Sigmoid colon (tissue), 7 donors: ENCODE measurements around the gene INTS3. TPM values are rescaled to one million over a fixed set of nuclear protein-coding genes. Genes with fewer than 3 reads are reported as not detected.

Source experiments
- DNase-seq: peaks from one replicate; pipeline ENCODE4 v3.0.0-alpha.2; 2019
- H3K27ac ChIP-seq, 4 donors: fragments of 200-600 bp; sonication (generic); one replicate each; pipeline ENCODE4 v1.5.1; 2016 to 2019; ENCODE audit warnings: mild to moderate bottlenecking in 1 of 4
- H3K27me3 ChIP-seq, 3 donors: fragments of 200-600 bp; sonication (generic); one replicate each; pipeline ENCODE4 v1.5.1; 2019; ENCODE audit warnings: mild to moderate bottlenecking in 1 of 3
- H3K36me3 ChIP-seq, 4 donors: fragments of 200-600 bp; sonication (generic); one replicate each; pipeline ENCODE4 v1.5.1; 2016 to 2019
- H3K4me1 ChIP-seq, 4 donors: fragments of 200-600 bp; sonication (generic); one replicate each; pipeline ENCODE4 v1.5.1; 2017 to 2019
- H3K4me3 ChIP-seq, 4 donors: fragments of 200-600 bp; sonication (generic); one replicate each; pipeline ENCODE4 v1.5.1; 2017 to 2019; ENCODE audit warnings: mild to moderate bottlenecking in 2 of 4, moderate library complexity in 1 of 4
- H3K9me3 ChIP-seq, 4 donors: fragments of 200-600 bp in 3 of 4; sonication (generic) in 3 of 4; one replicate each; pipeline versions ENCODE4 v1.5.1 to v1.6.1; 2013 to 2019
- CTCF ChIP-seq, 4 experiments: fragments of 450-650 bp in 3 of 4; fragments of 200-600 bp in 1 of 4; IDR thresholded peaks; one replicate each; pipeline ENCODE4 v1.5.1; 2016 to 2019; ENCODE audit warnings: antibody characterized with exemption in 4 of 4, mild to moderate bottlenecking in 3 of 4, moderate library complexity in 2 of 4
- EP300 ChIP-seq, 4 donors: sonication (generic); formaldehyde crosslinking; IDR thresholded peaks; one replicate each; pipeline ENCODE4 v1.6.1; 2017; ENCODE audit warnings: antibody characterized with exemption in 4 of 4
- POLR2A ChIP-seq, 2 donors: fragments of 450-650 bp; IDR thresholded peaks; one replicate each; pipeline ENCODE4 v1.6.1; 2016; ENCODE audit warnings: antibody characterized with exemption in 2 of 2, mild to moderate bottlenecking in 2 of 2, moderate library complexity in 2 of 2
- POLR2AphosphoS5 ChIP-seq, 4 donors: sonication (generic); formaldehyde crosslinking; IDR thresholded peaks; one replicate each; pipeline ENCODE4 v1.6.1; 2017; ENCODE audit warnings: antibody characterized with exemption in 4 of 4
- WGBS, 2 donors: extraction: QIAGEN DNeasy Blood & Tissue Kit; methylation state at CpG; one replicate each; pipeline ENCODE4 v1.1.7; 2013; 5-methylcytosine and 5-hydroxymethylcytosine counted together
- intact Hi-C: fragments of 100-400 bp; cut with DNase I; formaldehyde crosslinking; loops from one replicate; pipeline ENCODE4 v1.15.1; 2023
- polyA plus RNA-seq, 3 donors: library from polyadenylated mRNA; stranded (reverse); fragments of 200-250 nt; gene quantifications; one replicate each; pipeline ENCODE4 v1.2.3, GENCODE V29; 2013
- total RNA-seq, 4 donors: library from RNA; depleted of rRNA; stranded (reverse); fragments of >200 nt; gene quantifications; one replicate each; pipeline ENCODE4 v1.1.0, GENCODE V29; 2016
- donor health status: healthy with polysubstance abuse.
- donor health status: Bipolar disorder and iron deficiency.
- donor health status: healthy.

INTS3 gene
- total and polyA plus RNA-seq, 7 donors = 5.4 to 53.7 (median 31.4) TPM

DNA sequence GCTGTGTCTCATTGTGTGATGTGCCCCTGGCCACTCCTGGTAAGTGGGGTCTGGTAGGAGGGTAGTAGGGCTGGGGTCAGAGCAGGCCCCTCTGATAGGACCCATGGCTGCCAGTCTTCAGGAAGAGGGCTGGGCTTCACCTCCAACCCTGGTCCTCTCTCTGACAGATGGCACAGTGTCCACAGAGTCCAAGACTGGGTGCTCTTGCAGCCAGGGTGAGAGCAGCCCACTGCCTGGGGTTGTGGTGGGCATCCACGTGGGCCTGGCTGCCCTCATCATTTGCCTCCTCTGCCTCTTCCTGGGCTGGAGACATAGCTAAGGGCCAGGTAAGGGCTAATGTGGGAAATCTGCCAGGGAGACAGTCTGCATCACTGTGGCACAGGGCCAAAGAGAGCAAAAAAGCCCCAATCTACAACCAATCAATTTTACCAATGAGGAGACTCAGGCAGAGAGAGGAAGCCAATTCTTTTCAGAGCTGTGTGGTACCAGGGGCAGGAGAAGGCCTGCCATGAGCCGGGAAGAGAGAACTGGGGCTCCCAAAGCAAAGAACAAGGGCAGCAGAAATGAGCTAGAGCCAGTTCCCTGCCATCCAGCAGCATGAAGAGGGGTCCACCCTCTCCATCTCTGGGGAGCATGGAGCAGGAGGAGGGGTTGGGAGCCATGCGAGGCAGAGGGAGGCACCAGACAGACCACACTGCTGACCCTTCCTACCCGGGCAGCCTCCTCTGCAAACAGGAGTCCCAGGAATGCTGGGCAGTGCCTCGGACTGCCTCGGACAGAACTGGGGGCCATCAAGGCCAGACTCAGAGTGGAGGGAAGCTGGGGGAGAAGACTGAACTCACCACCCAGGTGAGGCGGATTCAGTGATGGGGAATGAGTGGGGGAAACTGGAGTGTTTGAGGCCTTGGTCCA is 74.2 kb downstream of the INTS3 start:
- Histone ChIP-seq H3K27ac (no peak overlapping the region), H3K4me3 (no peak overlapping the region), H3K4me1 (peaks cover 0 to 5% (median 2%) of the 10 kb centered on the region in 4 donors), H3K9me3 (no peaks in the 10 kb centered on the region), H3K27me3 (no peaks in the 10 kb centered on the region), H3K36me3 (peaks cover 0 to 6% (median 2%) of the 10 kb centered on the region in 4 donors)
- intact Hi-C loops = no loop called here
- 92% methylated on average over 7 of the region's 7 CpGs for WGBS, 2 donors
- no peak for DNase-seq
- TF ChIP-seq EP300 (IDR thresholded peaks at IDR 0.05) (no peak), POLR2AphosphoS5 (IDR thresholded peaks at IDR 0.05) (no peak), POLR2A (IDR thresholded peaks at IDR 0.05) (no peak), CTCF (IDR thresholded peaks at IDR 0.05) (no peak)

DNA sequence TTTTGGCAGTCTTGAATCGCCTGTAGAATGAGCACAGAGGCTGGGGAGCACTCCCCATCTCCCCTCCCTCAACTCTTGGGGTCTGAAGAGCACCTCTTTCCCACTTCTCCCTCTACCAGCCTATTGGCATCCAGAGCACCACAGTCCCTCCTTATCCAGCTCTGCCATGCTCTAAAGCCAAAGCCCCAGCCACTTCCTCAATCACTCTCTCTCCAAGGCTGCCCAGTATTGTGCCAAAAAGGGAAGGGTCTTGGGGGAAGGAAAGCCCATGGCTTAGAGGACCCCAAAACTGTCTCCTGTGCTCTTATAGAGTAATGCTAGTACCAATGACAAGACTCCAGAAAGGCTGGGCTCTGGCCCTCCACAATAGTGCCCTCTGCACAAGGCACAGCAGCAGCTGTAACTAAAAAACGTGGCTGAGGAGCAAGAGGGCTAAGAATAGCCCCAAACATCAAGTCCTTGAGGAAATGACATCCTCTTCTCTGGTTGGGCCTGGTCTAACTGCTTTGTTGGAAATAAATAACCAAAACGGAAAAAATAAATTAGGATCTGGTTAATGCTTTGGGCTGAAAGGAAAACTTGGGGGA is 75.7 kb downstream of the INTS3 start:
- whole genome bisulfite sequencing, 2 donors = 77 to 84% methylated on average over 3 of the region's 3 CpGs
- Histone ChIP-seq H3K27me3 (no peaks in the 10 kb centered on the region), H3K27ac (no peak overlapping the region), H3K4me1 (peaks cover 0 to 4% (median 0%) of the 10 kb centered on the region in 4 donors), H3K9me3 (no peaks in the 10 kb centered on the region), H3K36me3 (peaks cover 0 to 22% (median 10%) of the 10 kb centered on the region in 4 donors), H3K4me3 (no peak overlapping the region)
- intact Hi-C loops = no loop called here
- no peak for TF ChIP-seq POLR2AphosphoS5 (IDR thresholded peaks at IDR 0.05)
- no peak for TF ChIP-seq EP300 (IDR thresholded peaks at IDR 0.05)
- TF ChIP-seq CTCF (IDR thresholded peaks at IDR 0.05) = no peak
- TF ChIP-seq POLR2A (IDR thresholded peaks at IDR 0.05) = no peak
- no peak for DNase-seq

DNA sequence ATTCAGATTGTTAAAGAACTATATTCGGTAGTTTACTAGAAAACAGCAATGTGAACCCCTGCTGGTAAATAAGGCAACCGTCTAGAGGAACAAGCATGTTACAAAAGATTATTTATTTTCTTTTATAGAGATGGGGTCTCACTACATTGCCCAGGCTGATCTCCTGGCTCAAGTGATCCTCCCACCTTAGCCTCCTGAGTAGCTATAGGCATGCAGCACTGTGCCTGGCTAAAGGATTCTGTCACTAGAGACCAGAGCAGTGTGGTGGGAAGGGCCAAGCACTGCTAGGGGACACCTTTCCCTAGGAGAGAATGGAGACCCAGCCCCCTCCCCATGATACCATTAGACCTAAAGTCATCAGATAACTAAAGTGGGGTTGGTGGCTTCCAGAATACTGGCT is 76.3 kb downstream of the INTS3 start:
- Histone ChIP-seq H3K4me1 (peaks cover 0 to 4% (median 0%) of the 10 kb centered on the region in 4 donors), H3K27ac (no peak overlapping the region), H3K36me3 (peaks cover 2 to 27% (median 13%) of the 10 kb centered on the region in 4 donors), H3K9me3 (no peaks in the 10 kb centered on the region), H3K4me3 (no peak overlapping the region), H3K27me3 (no peaks in the 10 kb centered on the region)
- TF ChIP-seq POLR2A (IDR thresholded peaks at IDR 0.05) (no peak), CTCF (IDR thresholded peaks at IDR 0.05) (no peak), POLR2AphosphoS5 (IDR thresholded peaks at IDR 0.05) (no peak), EP300 (IDR thresholded peaks at IDR 0.05) (no peak)
- DNase-seq = no peak
- intact Hi-C loops = no loop called here
- 83 to 93% methylated on average over 2 of the region's 2 CpGs for WGBS, 2 donors

DNA sequence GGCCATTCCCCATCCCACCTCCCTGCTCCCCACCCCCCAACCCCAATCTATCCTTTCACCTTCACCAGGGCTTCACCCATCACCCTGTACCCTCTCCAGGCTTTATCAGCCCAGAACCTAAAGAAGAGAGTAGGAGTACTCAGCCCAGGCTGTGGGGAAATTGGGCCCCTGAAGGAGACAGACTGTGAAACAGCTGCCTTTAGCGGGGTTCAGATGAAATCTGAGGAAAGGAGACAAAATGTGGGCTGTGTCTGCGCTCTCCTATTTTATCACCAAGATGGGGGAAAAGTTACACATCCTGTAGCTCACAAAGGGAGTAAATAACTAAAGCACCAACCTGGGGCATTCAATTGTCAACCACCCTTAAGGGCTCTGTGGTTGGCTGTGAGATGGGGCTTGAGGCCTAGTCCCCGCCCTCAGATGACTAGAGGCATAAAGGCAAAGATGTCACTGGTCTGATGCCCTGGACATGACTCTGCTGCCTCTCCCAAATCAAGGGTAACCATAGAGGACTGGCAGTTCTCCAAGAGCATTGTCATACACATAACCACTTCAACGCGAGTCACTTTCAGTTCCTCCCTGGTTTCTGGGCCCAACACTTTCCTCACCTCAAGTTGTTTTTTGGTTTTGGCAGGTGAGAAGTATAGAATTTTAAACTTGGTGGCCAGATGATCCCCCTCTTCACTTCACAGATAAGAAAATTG is 77.3 kb downstream of the INTS3 start:
- intact Hi-C loops = no loop called here
- Histone ChIP-seq H3K9me3 (no peaks in the 10 kb centered on the region), H3K27me3 (no peaks in the 10 kb centered on the region), H3K4me1 (peaks cover 0 to 4% (median 0%) of the 10 kb centered on the region in 4 donors), H3K27ac (peak overlapping the region; percentile 22 to 40 (median 36)), H3K36me3 (peaks cover 6 to 38% (median 23%) of the 10 kb centered on the region in 4 donors), H3K4me3 (no peak overlapping the region)
- peak in 1 of 4 donors; percentile 41 for TF ChIP-seq POLR2AphosphoS5 (IDR thresholded peaks at IDR 0.05)
- TF ChIP-seq POLR2A (IDR thresholded peaks at IDR 0.05) = no peak
- 49 to 73% methylated on average over 5 of the region's 5 CpGs for WGBS, 2 donors
- DNase-seq = no peak
